WTC11 (cell line): Measurements from ENCODE around the gene CFAP90. TPM values are rescaled to one million over a fixed set of nuclear protein-coding genes. Genes with fewer than 3 reads are reported as not detected.

Source experiments
- ATAC-seq: fragments of 200-7000 bp; cut with Tn5 transposase; 2 replicates; pipeline ENCODE4 v1.10.0; 2021; ENCODE audit warnings: mild to moderate bottlenecking, moderate library complexity
- CTCF ChIA-PET: fragments of 300-600 bp; sonication (Branson Sonifier 250); formaldehyde crosslinking; loops from one replicate; lab custom pipeline; 2021; ENCODE audit warnings: antibody characterized with exemption; lab: Charles Lee
- POLR2A ChIA-PET: fragments of 350-600 bp; sonication (Branson Sonifier 250); formaldehyde crosslinking; loops from one replicate; lab custom pipeline; 2021; ENCODE audit warnings: antibody characterized with exemption; lab: Charles Lee
- DNase-seq: peaks from one replicate; pipeline ENCODE4 v3.0.0; 2021; ENCODE audit warnings: low spot score
- H3K27ac Mint-ChIP-seq: 2 replicates; pipeline ENCODE4 v1.8.0; 2021; ENCODE audit warnings: mixed read lengths
- H3K27me3 Mint-ChIP-seq: 2 replicates; pipeline ENCODE4 v1.8.0; 2021; ENCODE audit warnings: low read depth, mild to moderate bottlenecking, moderate library complexity, mixed read lengths
- H3K36me3 Mint-ChIP-seq: 2 replicates; pipeline ENCODE4 v1.8.0; 2021; ENCODE audit warnings: mixed read lengths
- H3K4me1 Mint-ChIP-seq: 2 replicates; pipeline ENCODE4 v1.8.0; 2022; ENCODE audit warnings: mixed read lengths
- H3K4me3 Mint-ChIP-seq: 2 replicates; pipeline ENCODE4 v1.8.0; 2021; ENCODE audit warnings: mild to moderate bottlenecking, moderate library complexity, mixed read lengths
- H3K9me3 Mint-ChIP-seq: 2 replicates; pipeline ENCODE4 v1.8.0; 2021; ENCODE audit warnings: mixed read lengths
- AFF4 ChIP-seq: sonication (generic); formaldehyde crosslinking; IDR thresholded peaks from 2 replicates; pipeline ENCODE4 v1.8.1; 2023; ENCODE audit warnings: mild to moderate bottlenecking, missing genetic modification reagents, borderline replicate concordance
- ATF3 ChIP-seq: sonication (generic); formaldehyde crosslinking; conservative IDR thresholded peaks from 2 replicates; pipeline ENCODE4 v1.8.1; 2022; ENCODE audit warnings: mild to moderate bottlenecking, missing genetic modification reagents
- E2F4 ChIP-seq: sonication (generic); formaldehyde crosslinking; IDR thresholded peaks from 2 replicates; pipeline ENCODE4 v1.8.1; 2022; ENCODE audit warnings: low read depth, mild to moderate bottlenecking, moderate library complexity, missing genetic modification reagents, borderline replicate concordance
- FOXJ3 ChIP-seq: sonication (generic); formaldehyde crosslinking; IDR thresholded peaks from 2 replicates; pipeline ENCODE4 v1.9.0; 2021; ENCODE audit warnings: missing genetic modification reagents, mild to moderate bottlenecking, borderline replicate concordance
- GABPB1 ChIP-seq: sonication (generic); formaldehyde crosslinking; IDR thresholded peaks from 2 replicates; pipeline ENCODE4 v1.8.1; 2023; ENCODE audit warnings: mild to moderate bottlenecking, missing genetic modification reagents
- GTF2I ChIP-seq: fragments of 250-450 bp; sonication (Bioruptor Pico); conservative IDR thresholded peaks from 2 replicates; pipeline ENCODE4 v1.4.0; 2021; ENCODE audit warnings: mild to moderate bottlenecking
- IRF2 ChIP-seq: sonication (generic); formaldehyde crosslinking; IDR thresholded peaks from 2 replicates; pipeline ENCODE4 v1.8.0; 2022; ENCODE audit warnings: low read depth, missing genetic modification reagents, borderline replicate concordance
- NFE2L1 ChIP-seq: sonication (generic); formaldehyde crosslinking; IDR thresholded peaks from 2 replicates; pipeline ENCODE4 v1.8.1; 2023; ENCODE audit warnings: missing genetic modification reagents
- NFYB ChIP-seq: sonication (generic); formaldehyde crosslinking; conservative IDR thresholded peaks from 2 replicates; pipeline ENCODE4 v1.8.0; 2022; ENCODE audit warnings: low read depth, missing genetic modification reagents
- PRDM15 ChIP-seq: sonication (generic); formaldehyde crosslinking; IDR thresholded peaks from 2 replicates; pipeline ENCODE4 v1.8.0; 2022; ENCODE audit warnings: missing genetic modification reagents
- PRRX2 ChIP-seq: fragments of 250-450 bp; sonication (Bioruptor Pico); IDR thresholded peaks from 2 replicates; pipeline ENCODE4 v1.8.0; 2021; ENCODE audit warnings: mild to moderate bottlenecking
- ZNF138 ChIP-seq: sonication (generic); formaldehyde crosslinking; conservative IDR thresholded peaks from 2 replicates; pipeline ENCODE4 v1.8.1; 2022; ENCODE audit warnings: mild to moderate bottlenecking, moderate library complexity, missing genetic modification reagents
- ZSCAN18 ChIP-seq: fragments of 250-450 bp; sonication (Bioruptor Pico); IDR thresholded peaks from 2 replicates; pipeline ENCODE4 v2.1.2; 2022; ENCODE audit warnings: mild to moderate bottlenecking, moderate library complexity
- total RNA-seq: library from RNA; stranded (reverse); gene quantifications from 3 replicates; pipeline ENCODE4 v1.2.3, GENCODE V29; 2021
- TF ChIP-seq, protein P1 (sequence below): sonication (generic); formaldehyde crosslinking; IDR thresholded peaks from 2 replicates; pipeline ENCODE4 v1.8.1; 2023; ENCODE audit warnings: mild to moderate bottlenecking, missing genetic modification reagents, moderate library complexity

The CFAP90 gene
- total RNA-seq, 1 experiment from 2014 or later, result 0.33 TPM

GRCh38 chr5:7894860-7895259, 43.9 kb upstream of the CFAP90 start (continued):
- TF ChIP-seq AFF4 (CRISPR knock-in tag), result no peak

GRCh38 chr5:7894439-7894838, 43.5 kb upstream of the CFAP90 start:
- no peaks in the 10 kb centered on the region for H3K27me3 Mint-ChIP-seq
- peaks cover 75% of the 10 kb centered on the region for H3K36me3 Mint-ChIP-seq
- no peaks in the 10 kb centered on the region for H3K4me1 Mint-ChIP-seq
- POLR2A ChIA-PET, result no interaction called here
- H3K27ac Mint-ChIP-seq, result no peak overlapping the region
- CTCF ChIA-PET, result no interaction called here
- no peak for ATAC-seq
- no peak overlapping the region for H3K4me3 Mint-ChIP-seq
- DNase-seq, result no peak
- TF ChIP-seq, protein P1, sequence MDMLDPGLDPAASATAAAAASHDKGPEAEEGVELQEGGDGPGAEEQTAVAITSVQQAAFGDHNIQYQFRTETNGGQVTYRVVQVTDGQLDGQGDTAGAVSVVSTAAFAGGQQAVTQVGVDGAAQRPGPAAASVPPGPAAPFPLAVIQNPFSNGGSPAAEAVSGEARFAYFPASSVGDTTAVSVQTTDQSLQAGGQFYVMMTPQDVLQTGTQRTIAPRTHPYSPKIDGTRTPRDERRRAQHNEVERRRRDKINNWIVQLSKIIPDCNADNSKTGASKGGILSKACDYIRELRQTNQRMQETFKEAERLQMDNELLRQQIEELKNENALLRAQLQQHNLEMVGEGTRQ (CRISPR knock-in tag), result no peak
- no peak for TF ChIP-seq PRDM15
- no peak for TF ChIP-seq PRRX2
- TF ChIP-seq NFE2L1, result no peak
- TF ChIP-seq GTF2I (CRISPR knock-in tag), result no peak
- no peak for TF ChIP-seq GABPB1 (CRISPR knock-in tag)
- TF ChIP-seq E2F4 (CRISPR knock-in tag), result no peak
- TF ChIP-seq ZSCAN18 (CRISPR knock-in tag), result no peak
- TF ChIP-seq IRF2, result no peak
- no peak for TF ChIP-seq NFYB (CRISPR knock-in tag)
- H3K9me3 Mint-ChIP-seq, result no peaks in the 10 kb centered on the region

- H3K36me3 Mint-ChIP-seq, result peaks cover 60% of the 10 kb centered on the region
These were observed 38.0 kb upstream of the CFAP90 start for GRCh38 chr5:7888901-7889300.

More at GRCh38 chr5:7888901-7889300, 38.0 kb upstream of the CFAP90 start:
- ChIA-PET POLR2A (no interaction called here), CTCF (interaction anchor here (0.6 kb wide), 1 partner anchor 32 kb away, joined by 3 read pairs; no protein-coding TSS in a partner anchor)
- Mint-ChIP-seq H3K27ac (no peak overlapping the region), H3K9me3 (no peaks in the 10 kb centered on the region), H3K27me3 (no peaks in the 10 kb centered on the region), H3K4me1 (no peaks in the 10 kb centered on the region), H3K4me3 (no peak overlapping the region)
- DNase-seq (no peak), ATAC-seq (no peak)
- TF ChIP-seq FOXJ3, result no peak
- TF ChIP-seq ATF3, result no peak
- no peak for TF ChIP-seq AFF4 (CRISPR knock-in tag)
- no peak for TF ChIP-seq ZNF138 (CRISPR knock-in tag)
